WTC11 (cell line): ENCODE results near the gene CSRNP3. TPM values are rescaled to one million over a fixed set of nuclear protein-coding genes. Genes with fewer than 3 reads are reported as not detected.

Experiments used
- ATAC-seq: fragments of 200-7000 bp; cut with Tn5 transposase; 2 replicates; pipeline ENCODE4 v1.10.0; 2021; ENCODE audit warnings: mild to moderate bottlenecking, moderate library complexity
- CTCF ChIA-PET: fragments of 300-600 bp; sonication (Branson Sonifier 250); formaldehyde crosslinking; loops from one replicate; lab custom pipeline; 2021; ENCODE audit warnings: antibody characterized with exemption; lab: Charles Lee
- POLR2A ChIA-PET: fragments of 350-600 bp; sonication (Branson Sonifier 250); formaldehyde crosslinking; loops from one replicate; lab custom pipeline; 2021; ENCODE audit warnings: antibody characterized with exemption; lab: Charles Lee
- DNase-seq: peaks from one replicate; pipeline ENCODE4 v3.0.0; 2021; ENCODE audit warnings: low spot score
- H3K27ac Mint-ChIP-seq: 2 replicates; pipeline ENCODE4 v1.8.0; 2021; ENCODE audit warnings: mixed read lengths
- H3K27me3 Mint-ChIP-seq: 2 replicates; pipeline ENCODE4 v1.8.0; 2021; ENCODE audit warnings: low read depth, mild to moderate bottlenecking, moderate library complexity, mixed read lengths
- H3K36me3 Mint-ChIP-seq: 2 replicates; pipeline ENCODE4 v1.8.0; 2021; ENCODE audit warnings: mixed read lengths
- H3K4me1 Mint-ChIP-seq: 2 replicates; pipeline ENCODE4 v1.8.0; 2022; ENCODE audit warnings: mixed read lengths
- H3K4me3 Mint-ChIP-seq: 2 replicates; pipeline ENCODE4 v1.8.0; 2021; ENCODE audit warnings: mild to moderate bottlenecking, moderate library complexity, mixed read lengths
- H3K9me3 Mint-ChIP-seq: 2 replicates; pipeline ENCODE4 v1.8.0; 2021; ENCODE audit warnings: mixed read lengths
- CDX4 ChIP-seq: fragments of 250-450 bp; sonication (Bioruptor Pico); IDR thresholded peaks from 2 replicates; pipeline ENCODE4 v1.9.0; 2021; ENCODE audit warnings: moderate library complexity, mild to moderate bottlenecking, inconsistent platforms, borderline replicate concordance
- ETV6 ChIP-seq: sonication (generic); formaldehyde crosslinking; IDR thresholded peaks from 2 replicates; pipeline ENCODE4 v1.8.1; 2022; ENCODE audit warnings: mild to moderate bottlenecking, missing genetic modification reagents
- FOXP4 ChIP-seq: sonication (generic); formaldehyde crosslinking; IDR thresholded peaks from 2 replicates; pipeline ENCODE4 v1.8.0; 2022; ENCODE audit warnings: mild to moderate bottlenecking, missing genetic modification reagents
- GRHL2 ChIP-seq: fragments of 250-450 bp; sonication (Bioruptor Pico); IDR thresholded peaks from 2 replicates; pipeline ENCODE4 v1.8.0; 2022; ENCODE audit warnings: mild to moderate bottlenecking, moderate library complexity; ENCODE audit not compliant: insufficient replicate concordance, severe bottlenecking
- MLX ChIP-seq: sonication (generic); formaldehyde crosslinking; IDR thresholded peaks from 2 replicates; pipeline ENCODE4 v1.8.1; 2023; ENCODE audit warnings: mild to moderate bottlenecking, missing genetic modification reagents, moderate library complexity
- MXD4 ChIP-seq: fragments of 250-450 bp; sonication (Bioruptor Pico); IDR thresholded peaks from 2 replicates; pipeline ENCODE4 v1.8.0; 2021; ENCODE audit warnings: mild to moderate bottlenecking, moderate library complexity, borderline replicate concordance
- NR1H2 ChIP-seq: sonication (generic); formaldehyde crosslinking; IDR thresholded peaks from 2 replicates; pipeline ENCODE4 v1.9.0; 2021; ENCODE audit warnings: mild to moderate bottlenecking, moderate library complexity, missing genetic modification reagents
- NR2C2 ChIP-seq: sonication (generic); formaldehyde crosslinking; IDR thresholded peaks from 2 replicates; pipeline ENCODE4 v1.8.0; 2022; ENCODE audit warnings: mild to moderate bottlenecking, missing genetic modification reagents
- NR3C1 ChIP-seq: sonication (generic); formaldehyde crosslinking; conservative IDR thresholded peaks from 2 replicates; pipeline ENCODE4 v1.8.1; 2023; ENCODE audit warnings: low read depth, mild to moderate bottlenecking, missing genetic modification reagents
- OVOL2 ChIP-seq: fragments of 250-450 bp; sonication (Bioruptor Pico); IDR thresholded peaks from 2 replicates; pipeline ENCODE4 v1.9.0; 2021; ENCODE audit warnings: mild to moderate bottlenecking, borderline replicate concordance
- PRDM15 ChIP-seq: sonication (generic); formaldehyde crosslinking; IDR thresholded peaks from 2 replicates; pipeline ENCODE4 v1.8.0; 2022; ENCODE audit warnings: missing genetic modification reagents
- USF2 ChIP-seq: sonication (generic); formaldehyde crosslinking; IDR thresholded peaks from 2 replicates; pipeline ENCODE4 v1.8.1; 2023; ENCODE audit warnings: mild to moderate bottlenecking, missing genetic modification reagents, moderate library complexity
- ZNF232 ChIP-seq: sonication (generic); formaldehyde crosslinking; IDR thresholded peaks from 2 replicates; pipeline ENCODE4 v1.8.0; 2022; ENCODE audit warnings: mild to moderate bottlenecking, missing genetic modification reagents
- ZNF263 ChIP-seq: sonication (generic); formaldehyde crosslinking; IDR thresholded peaks from 2 replicates; pipeline ENCODE4 v1.8.1; 2022; ENCODE audit warnings: low read depth, mild to moderate bottlenecking, moderate library complexity, missing genetic modification reagents
- ZNF423 ChIP-seq: fragments of 250-450 bp; sonication (Bioruptor Pico); IDR thresholded peaks from 2 replicates; pipeline ENCODE4 v2.1.2; 2022; ENCODE audit warnings: mild to moderate bottlenecking, moderate library complexity
- ZNF671 ChIP-seq: fragments of 250-450 bp; sonication (Bioruptor Pico); IDR thresholded peaks from 2 replicates; pipeline ENCODE4 v1.8.0; 2021; ENCODE audit warnings: mild to moderate bottlenecking
- ZSCAN18 ChIP-seq: fragments of 250-450 bp; sonication (Bioruptor Pico); IDR thresholded peaks from 2 replicates; pipeline ENCODE4 v2.1.2; 2022; ENCODE audit warnings: mild to moderate bottlenecking, moderate library complexity
- total RNA-seq: library from RNA; stranded (reverse); gene quantifications from 3 replicates; pipeline ENCODE4 v1.2.3, GENCODE V29; 2021

Gene CSRNP3
- total RNA-seq, 1 experiment from 2014 or later, result 7.3 TPM

- TF ChIP-seq OVOL2 (CRISPR knock-in tag), result no peak
- no peak for TF ChIP-seq FOXP4 (CRISPR knock-in tag)
- TF ChIP-seq NR1H2 (CRISPR knock-in tag), result no peak
- no peak for TF ChIP-seq NR2C2
- TF ChIP-seq ZNF671 (CRISPR knock-in tag), result no peak
These were observed 59.2 kb downstream of the CSRNP3 start (continued) for GRCh38 chr2:165528691-165529090.

GRCh38 chr2:165529130-165529529 is 59.6 kb downstream of the CSRNP3 start:
- H3K36me3 Mint-ChIP-seq, result peaks cover 11% of the 10 kb centered on the region
- no peak overlapping the region for H3K4me3 Mint-ChIP-seq
- TF ChIP-seq MXD4 (no peak), PRDM15 (CRISPR knock-in tag) (no peak), NR3C1 (no peak), MLX (CRISPR knock-in tag) (no peak), ZNF232 (CRISPR knock-in tag) (no peak), USF2 (no peak), CDX4 (no peak), GRHL2 (CRISPR knock-in tag) (no peak), ETV6 (CRISPR knock-in tag) (no peak), ZNF671 (CRISPR knock-in tag) (no peak), ZNF263 (CRISPR knock-in tag) (no peak), ZNF423 (no peak), ZSCAN18 (no peak)
- CTCF ChIA-PET, result interaction anchor here (0.7 to 1.3 kb wide), 2 partner anchors 23 to 346 kb away, joined by 3 read pairs; no protein-coding TSS in a partner anchor
- DNase-seq (no peak), ATAC-seq (peak; percentile 87)
- peaks cover 15% of the 10 kb centered on the region for H3K9me3 Mint-ChIP-seq
- H3K4me1 Mint-ChIP-seq, result peaks cover 11% of the 10 kb centered on the region
- no peaks in the 10 kb centered on the region for H3K27me3 Mint-ChIP-seq
- peak overlapping the region; percentile 45; the same call in 1 of the 2 replicates for H3K27ac Mint-ChIP-seq
- POLR2A ChIA-PET, result no interaction called here
